ENCODE data around the gene SARM1.
"Not testable (repeated sequence)": the region's sequence is repeated elsewhere in the genome, so short reads cannot be mapped to it uniquely, and the experiment has no call there.

SARM1 gene

DNA sequence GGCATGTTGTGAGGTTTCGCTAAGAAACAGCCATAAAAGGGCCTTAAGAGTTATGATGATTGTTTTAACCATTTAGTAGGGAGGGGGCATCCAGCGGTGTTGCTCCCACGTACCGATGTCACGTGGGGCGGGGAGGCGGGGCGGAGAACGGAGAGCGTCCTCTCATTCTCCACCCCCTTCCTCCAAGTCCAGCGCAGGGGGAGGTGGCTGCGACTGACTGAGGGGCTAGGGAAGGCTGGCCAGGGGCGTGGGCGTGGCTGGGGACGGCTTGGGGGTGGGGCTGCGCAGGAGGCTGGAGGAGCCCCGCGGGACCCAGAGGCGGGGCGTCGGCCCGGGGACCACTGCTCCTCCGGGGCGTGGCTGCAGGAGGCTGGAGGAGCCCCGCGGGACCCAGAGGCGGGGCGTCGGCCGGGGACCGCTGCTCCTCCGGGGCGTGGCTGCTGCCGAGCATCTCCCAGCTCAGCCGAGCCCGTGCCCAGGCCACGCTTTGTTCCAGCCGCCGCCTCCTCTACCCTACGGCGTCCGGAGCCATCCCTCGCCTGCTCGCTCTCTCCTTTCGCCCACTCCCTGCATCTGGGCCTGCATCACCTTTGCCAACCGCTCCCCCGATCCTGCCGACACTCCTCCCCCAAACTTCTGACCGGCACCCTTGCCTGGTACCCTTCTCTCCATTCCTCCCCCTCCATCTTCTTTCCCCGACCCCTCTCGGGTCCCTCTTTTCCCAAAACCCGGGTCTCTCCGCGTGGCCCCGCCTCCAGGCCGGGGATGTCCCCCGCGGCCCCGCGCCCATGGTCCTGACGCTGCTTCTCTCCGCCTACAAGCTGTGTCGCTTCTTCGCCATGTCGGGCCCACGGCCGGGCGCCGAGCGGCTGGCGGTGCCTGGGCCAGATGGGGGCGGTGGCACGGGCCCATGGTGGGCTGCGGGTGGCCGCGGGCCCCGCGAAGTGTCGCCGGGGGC is at the start of gene SARM1:
TSS of gene SARM1 (plus strand) at position 450 of the 958 bp plus-strand sequence. CDS start at position 789, 339 bp downstream.
- peak; percentile 82 to 83 for DNase-seq

DNA sequence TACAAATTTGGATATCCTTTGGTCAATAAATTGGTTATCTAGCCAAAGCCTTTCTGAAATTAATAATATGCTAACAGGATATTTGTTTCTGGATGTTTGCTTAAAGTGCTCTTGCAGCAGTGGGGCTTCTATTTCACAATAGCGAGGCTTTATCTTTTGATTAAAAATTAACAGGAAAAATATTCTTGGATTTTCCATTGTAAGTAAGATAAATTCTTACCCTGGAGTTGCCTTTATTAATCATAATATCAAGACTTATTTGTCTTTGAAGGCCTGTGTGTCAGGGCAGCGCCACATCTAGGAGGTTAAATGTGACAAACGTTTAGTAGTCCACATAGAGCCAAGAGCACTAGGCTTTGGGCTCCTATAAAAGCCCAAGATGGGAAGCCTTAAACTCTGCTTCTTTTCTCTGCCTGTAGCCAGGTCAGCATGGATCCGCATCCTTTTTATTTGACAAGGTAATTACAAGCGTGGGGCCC is 47.2 kb upstream of the SARM1 start:
- DNase-seq: no peak

DNA sequence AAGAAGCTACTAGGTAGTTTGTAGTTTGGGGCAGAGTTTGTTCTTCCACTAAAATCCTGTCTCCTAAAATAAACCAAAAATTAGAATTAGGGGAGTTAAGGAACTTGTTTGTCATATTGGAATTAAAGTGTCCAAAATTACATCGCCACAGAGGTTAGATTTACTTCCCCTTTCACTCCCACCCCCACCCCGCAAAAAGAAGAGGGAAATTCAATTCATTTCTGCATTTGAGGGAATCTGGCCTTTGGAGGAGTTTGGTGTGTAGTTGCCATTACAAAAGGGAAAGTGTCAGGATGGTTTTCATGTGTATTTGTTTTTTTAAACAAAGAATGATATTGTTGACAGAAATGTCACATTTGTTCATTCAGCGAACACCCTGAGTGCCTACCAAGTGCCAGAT is 46.7 kb upstream of the SARM1 start:
- DNase-seq: no peak

DNA sequence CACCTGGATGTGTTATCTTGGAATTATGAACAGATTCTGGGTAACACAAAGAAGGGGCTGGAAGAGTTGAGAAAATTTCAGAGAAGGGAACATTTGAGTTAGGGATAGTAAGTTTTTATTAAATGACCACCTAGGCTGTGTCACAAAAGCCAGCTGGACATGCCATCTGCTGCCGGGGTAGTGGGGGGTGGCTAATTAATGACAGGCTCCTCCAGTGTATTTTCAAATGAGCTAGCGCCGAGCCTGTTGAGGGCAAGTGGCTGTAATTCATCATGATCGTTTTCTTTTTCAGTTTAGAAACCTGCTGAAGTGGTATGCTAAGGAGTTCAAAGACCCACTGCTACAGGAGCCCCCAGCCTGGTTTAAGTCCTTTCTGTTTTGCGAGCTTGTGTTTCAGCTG is 46.3 kb upstream of the SARM1 start:
- DNase-seq: no peak

DNA sequence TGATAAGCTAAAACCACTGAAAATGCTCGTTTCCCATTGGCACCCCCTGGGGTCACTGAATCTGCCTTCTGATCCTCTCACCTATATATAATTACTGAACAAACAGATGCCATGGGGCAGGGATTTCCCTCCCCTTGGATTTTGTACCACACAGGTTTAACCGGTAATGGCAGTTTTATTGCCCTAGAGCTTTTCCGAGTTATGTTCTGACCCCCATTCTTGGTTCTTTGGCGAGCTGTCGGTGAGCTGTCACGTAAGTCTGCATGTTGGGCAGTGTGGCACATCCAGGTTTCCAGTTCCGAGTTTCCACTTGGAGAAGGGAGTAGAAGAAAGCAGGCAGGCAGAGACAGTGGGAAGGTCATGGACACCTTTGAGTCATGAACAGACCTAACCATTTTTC is 45.4 kb upstream of the SARM1 start:
- DNase-seq: no peak

DNA sequence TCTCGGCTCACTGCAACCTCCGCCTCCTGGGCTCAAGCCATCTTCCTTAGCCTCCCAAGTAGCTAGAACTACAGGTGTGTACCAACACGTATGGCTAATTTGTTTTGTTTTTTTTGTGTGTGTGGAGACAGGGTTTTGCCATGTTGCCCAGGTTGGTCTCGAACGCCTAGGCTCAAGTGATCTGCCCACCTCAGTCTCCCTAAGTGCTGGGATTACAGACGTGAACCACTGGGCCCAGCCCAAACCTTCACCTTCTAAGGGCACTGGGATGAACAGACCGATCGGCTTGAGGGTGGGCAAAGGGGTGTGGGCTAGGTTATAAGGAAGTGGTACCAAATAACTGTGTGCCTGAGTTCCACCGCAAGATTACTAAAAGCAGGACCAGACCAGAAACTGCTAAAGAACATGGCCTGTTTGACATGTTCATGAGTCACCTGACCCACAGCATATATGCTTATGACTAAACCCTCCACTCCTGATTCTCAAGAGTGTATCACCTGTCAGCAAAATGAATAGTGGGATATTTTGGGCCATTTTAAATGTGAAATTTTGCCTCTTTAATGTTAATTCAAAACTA is 44.4 kb upstream of the SARM1 start:
- DNase-seq: peak in 1 of 2 donors; percentile 16

DNA sequence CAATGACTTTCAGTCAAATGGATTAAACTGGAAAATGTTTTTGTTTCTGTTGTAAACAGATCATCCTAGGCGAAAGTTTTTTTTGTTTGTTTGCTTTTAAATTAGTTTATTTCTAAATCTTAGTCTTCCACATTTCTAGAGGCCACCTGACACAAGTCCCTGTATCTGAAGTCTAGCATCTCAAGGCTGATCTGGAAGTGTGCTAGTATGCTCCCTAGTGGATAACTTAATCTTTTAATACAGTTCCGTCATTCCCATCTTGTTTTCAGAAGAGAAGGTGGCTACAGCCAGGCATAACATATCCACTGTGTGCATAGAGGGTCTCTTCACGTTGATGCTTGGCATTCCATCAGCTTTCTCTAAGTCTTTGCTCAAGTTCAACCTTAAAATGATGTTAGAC is 43.8 kb upstream of the SARM1 start:
- DNase-seq: no peak

DNA sequence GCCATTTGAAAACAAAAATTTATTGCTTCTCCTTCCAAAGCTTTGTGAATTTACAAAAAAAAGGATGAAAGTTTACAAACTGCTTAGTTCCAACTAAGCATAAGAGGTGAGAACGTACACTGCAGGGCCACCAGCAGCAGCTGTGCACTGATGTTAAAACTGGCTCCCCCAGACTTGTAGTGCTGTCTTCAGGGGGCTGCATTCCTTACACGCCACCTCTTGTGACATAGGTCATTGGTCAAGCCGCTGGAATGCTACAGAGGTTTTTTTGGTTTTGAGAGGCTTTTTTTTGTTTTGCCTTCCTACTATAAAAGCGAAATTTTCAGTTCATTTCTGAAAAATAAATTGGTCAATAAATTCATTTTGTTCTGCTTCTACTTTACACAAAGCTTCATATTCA is 43.2 kb upstream of the SARM1 start:
- no peak for DNase-seq

DNA sequence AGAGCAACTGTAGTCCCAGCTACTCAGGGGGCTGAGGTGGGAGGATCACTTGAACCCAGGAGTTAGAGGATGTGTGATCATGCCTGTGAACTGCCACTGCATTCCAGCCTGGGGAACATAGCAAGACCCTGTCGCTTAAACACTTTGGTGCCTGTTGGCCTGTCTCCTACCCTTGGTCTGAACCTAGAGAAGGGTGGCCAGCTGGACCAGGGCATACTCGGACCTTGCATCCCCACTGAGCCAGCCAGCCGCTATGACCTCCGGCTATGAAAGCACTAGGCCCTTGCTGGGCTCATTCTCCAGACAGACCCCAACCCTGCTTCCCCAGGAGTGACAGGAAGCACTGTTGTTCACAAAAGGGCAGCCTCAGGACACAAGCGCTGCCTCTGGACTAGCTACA is 40.8 kb upstream of the SARM1 start:
- DNase-seq: no peak

DNA sequence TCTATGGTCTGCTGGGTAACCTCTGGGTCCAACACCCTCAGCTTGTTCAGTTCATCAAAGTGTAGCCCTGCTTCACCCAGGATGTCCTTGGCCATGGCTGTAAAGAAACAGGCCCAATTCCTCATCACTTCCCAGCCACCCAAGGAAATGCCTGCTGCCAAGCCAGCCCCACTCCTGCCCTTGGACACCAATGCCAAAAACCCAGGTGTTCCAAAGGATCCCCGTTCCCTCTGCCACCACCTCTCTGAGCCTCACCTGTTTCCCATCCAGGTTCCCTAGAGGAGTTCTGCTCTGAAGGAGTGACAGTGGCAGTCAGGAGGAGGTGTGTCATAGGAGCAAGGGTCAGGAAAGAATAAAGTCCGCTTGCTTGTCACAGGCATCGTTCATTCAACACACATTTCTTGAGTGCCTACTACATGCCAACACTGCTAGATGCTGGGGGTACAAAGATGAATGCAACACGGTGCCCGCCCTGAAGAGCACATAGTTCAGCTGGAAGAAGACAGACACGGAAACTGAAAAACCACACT is 39.5 kb upstream of the SARM1 start:
- no peak for DNase-seq

DNA sequence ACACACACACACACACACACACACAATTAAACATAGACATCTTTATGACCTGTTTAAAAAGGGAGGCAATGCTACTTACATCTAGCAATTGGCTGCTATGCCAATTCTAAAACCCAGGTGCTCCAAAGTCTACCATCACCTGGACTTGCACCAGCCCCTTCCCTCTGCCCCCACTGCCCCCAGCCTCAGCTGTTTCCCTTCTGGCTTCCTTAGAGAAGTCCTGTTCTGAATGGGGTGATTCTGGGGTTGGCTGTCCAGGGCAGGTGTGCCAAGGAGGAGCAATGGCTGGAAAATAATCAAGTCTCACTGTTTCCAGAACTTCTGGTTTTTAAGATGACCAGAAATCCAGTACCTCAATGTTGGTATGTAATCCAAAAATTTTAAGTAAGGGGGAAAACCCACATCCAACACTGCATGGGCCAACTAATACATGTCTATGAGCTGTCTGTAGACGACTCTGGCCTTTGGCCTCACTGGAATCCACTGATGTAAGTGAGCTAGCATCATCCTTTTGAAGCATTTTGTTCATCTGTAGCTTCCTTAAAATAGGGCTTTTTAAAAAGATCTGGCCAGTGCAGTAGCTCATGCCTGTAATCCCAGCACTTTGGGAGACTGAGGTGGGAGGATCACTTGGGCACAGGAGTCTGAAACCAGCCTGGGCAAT is 38.3 kb upstream of the SARM1 start:
- no peak for DNase-seq

DNA sequence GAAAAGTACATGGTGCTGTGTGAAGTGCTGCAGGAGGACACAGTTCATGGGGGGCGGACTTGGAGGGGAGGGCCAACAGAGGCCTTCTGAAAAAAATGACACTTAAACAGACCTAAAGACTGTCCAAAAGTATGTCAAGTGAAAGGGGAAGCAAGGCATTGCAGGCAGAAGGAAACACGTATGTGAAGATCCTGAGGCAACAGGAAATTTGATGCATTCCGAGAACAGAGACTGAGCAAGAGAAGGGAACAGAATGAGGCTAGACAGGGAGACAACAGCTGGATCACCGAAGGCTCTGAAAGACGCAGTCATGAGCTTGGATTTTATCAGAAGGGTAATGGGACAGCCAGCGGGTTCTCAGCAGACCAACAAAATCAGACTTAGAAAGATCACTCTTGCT is 37.3 kb upstream of the SARM1 start:
- no peak for DNase-seq

DNA sequence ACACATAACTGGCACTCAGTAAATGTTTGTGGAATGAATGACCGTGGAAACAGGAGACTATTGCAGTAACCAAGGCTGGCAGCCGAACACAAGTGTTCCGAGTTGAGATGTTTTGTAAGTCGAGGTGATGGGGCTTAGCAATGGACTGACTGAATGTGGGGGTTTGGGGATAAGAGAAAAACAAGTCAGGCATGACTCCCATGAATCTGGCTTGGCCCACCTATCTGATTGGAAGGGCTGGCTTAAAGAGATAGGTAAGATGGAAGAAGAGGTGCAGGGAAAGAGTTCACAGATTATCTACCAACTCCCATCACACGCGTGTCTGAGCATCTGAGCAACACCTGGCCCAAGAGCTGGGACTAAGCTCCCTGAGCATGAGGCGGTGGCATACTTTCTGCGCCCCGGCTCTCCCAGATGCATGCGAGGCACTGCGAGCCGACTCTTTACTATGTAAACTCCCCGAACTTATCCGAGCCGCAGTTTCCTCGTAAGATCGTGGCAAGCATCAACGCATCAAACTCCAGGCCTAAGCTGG is 36.8 kb upstream of the SARM1 start:
- no peak for DNase-seq

DNA sequence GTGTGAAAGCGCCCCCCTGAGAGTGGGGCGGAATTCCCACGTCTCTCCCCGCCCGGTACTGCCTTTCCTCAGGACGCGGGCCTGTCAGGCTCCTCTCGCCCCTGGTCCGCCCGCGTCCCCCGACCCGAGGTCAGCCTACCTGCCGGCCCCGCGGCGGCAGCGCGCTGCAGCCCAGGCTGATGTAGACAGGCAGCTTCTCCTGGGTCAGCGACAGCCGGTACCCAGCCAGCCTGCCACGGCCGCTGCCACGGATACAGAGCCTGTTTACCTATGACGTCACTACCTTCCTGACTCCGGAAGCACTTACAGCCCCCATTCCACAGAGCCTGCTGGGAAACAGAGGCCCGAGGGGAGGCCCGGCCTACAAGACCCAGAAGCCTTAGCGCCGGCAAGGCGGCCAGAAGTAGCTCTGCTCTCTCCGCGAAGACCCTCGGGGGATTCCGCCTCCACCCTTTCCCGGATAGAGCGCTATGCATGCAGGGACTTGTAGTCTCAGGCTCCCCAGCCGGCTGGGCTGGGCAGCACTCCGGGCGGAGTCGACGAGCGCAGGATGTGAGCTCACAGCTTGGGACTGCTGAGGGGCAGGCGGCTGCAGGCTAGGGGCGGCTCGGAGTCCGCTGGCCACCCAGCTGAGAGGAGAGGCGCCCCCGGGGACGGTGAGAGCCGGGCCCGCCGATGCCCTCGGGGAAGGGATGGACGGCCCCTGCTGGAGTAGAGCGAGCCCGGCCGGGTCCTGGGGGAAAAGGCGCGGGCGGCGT is 36.1 kb upstream of the SARM1 start, which contains the start of the genes IFT20 and TNFAIP1:
TSS of gene IFT20 (minus strand) at position 272 of the 758 bp plus-strand sequence. CDS start 3,487 bp downstream, outside the sequence.
TSS of gene TNFAIP1 (plus strand) at position 561 of the 758 bp plus-strand sequence. CDS start 3,761 bp downstream, outside the sequence.
- peak; percentile 91 to 92 for DNase-seq

DNA sequence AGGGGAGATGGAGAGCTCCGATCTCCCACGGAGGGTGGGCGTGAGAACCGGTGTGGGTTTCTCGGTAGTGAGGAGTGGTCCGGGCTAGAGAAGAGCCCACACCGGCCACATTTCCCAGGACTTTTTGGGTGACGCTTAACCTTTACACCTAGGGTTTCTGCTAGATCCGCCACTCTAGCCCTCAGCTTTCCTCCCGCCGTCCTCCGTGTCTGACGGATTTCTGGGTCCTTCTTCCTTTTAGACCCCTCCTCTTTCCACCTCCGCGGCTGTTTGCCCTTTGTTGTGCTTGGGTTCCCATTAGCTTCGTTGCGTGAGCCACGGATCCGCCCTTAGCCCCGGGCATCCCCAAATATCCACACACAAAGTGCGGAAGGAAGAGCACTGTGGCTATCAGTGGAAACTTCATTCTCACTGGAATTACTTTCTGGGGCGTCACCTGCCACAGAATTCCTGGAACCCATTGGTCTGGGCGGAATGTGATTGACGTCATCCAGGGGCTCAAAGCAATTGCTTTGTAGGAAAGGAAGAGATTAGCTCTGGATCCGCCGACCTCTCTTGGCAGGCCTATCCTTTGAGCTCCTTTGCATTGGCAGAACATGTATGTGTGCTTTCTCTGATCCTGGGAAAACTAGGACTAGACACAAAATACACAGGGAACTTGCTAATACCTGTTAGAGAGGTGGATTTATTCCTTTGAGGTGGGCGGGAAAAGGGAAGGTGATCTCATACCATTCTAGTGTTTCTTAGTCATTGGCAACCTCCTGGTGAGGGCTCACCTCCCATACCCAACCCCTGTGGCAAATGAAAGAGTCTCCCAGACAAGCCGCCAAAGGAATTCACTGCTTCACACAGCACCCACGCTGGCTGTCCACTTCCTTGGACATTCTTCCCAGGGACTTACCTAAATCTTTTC is 35.3 kb upstream of the SARM1 start:
- peak in 1 of 2 donors; percentile 10 for DNase-seq

DNA sequence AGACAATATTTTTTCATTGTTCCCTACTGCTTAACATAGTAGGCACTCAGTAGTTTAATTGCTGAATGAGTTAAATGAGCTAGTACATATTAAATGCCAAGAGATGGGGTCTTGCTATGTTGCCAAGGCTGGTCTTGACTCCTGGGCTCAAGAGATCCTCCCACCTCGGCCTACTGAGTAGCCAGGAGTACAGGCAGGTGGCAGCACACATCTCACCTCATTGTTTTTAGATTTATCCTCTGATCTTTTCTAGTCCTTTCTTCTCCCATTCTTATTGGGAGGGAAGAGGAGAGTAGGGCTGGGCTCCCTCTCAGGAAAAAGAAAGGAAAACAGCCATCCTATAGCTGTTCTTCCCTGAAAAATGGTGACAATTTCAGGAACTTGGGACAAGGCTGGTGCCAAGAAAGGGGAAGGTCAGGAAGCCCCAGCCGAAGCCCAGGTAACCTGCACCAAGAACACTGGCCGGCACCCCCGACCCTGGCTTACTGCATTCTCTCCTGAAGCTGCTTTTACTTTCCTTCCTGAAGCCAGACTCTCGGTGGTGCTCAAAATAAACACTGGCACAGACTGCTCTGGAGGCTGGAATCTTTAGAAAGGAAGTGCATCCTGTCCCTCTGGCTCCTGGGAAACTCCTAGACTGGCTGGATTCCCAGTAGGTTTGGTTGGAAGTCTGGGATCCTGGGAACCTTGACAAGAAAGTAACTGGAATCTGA is 33.3 kb upstream of the SARM1 start:
- DNase-seq: no peak

DNA sequence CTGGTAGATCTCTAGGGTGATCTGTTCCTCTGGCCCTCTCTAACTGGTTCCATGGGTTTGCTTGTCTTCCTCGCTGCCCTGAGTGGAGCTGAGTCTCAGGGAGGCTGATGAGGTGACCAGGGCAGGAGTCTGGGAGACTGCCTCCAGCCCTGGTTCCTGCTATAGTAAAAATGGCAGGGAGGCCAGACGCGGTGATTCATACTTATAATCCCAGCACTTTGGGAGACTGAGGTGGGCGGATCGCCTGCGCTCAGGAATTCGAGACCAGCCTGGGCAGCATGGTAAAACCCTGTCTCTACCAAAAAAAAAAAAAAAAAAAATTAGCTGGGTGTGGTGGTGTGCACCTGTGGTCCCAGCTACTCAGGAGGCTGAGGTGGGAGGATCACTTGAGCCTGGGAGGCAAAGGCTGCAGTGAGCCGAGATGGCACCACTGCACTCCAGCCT is 32.7 kb upstream of the SARM1 start:
- not testable (repeated sequence) for DNase-seq

DNA sequence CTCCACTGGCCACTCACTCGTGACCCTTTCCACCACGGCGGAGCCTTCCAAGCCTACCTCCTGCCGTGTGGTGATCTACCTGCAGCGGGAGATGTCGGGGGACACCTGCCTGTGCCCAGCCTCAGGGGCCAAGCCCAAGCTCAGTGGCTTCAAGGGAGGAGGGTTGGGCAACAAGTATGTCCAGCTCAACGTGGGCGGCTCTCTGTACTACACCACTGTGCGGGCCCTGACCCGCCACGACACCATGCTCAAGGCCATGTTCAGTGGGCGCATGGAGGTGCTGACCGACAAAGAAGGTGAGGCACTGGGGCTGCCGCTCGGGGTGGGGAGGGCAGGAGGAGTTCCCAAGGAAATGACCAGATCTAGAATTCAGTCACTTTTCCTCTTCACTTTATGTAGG is 32.1 kb upstream of the SARM1 start:
- no peak for DNase-seq

DNA sequence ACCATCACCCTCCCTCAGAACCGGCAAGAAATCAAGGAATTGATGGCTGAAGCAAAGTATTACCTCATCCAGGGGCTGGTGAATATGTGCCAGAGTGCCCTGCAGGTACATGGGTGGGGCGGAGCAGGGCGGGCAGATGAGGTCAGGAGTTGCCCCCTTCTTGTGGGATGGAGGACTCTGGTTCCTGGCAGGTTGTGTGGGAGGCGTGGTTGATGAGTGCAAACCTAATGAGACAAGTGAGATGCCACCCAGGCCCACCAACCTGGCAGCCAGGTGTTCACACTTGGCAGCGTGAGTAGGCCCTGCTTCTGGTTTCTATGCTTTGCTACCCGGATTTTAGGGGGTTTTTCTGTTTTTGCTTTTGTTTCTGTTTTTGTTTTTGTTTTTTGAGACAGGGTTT is 31.1 kb upstream of the SARM1 start:
- DNase-seq: no peak

DNA sequence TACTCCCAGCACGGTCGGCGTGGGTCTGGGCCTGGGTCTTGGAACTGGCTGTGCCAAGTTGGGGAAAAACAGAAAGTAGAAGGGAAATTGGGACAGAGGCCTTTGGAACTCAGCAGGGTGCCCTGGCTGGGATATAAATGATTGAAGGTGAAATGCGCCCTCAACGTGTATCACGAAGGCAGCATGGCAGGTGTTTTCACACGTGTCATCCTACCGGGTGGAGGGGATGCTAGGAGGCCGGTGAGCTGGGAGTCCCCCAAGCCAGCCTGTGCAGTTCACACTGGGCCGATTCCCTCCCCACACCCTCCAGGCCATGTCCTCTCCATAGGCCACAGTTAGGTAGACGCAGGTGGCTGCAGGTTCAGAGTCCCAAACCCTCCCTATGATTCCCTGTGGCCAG is 30.0 kb upstream of the SARM1 start:
- no peak for DNase-seq
